Breast epithelium (tissue), 3 donors: ENCODE results near the gene KCND3.

ENCODE experiments used
- POLR2A ChIP-seq: fragments of 450-650 bp; IDR thresholded peaks from one replicate; pipeline ENCODE4 v1.6.1; 2016; ENCODE audit warnings: antibody characterized with exemption, mild to moderate bottlenecking, moderate library complexity
- POLR2AphosphoS5 ChIP-seq, 3 donors: sonication (generic); formaldehyde crosslinking; IDR thresholded peaks; one replicate each; pipeline ENCODE4 v1.6.1; 2017; ENCODE audit warnings: antibody characterized with exemption in 3 of 3
- TF ChIP-seq, protein P1 (sequence below), 3 donors: fragments of 450-650 bp; IDR thresholded peaks; one replicate each; pipeline ENCODE4 v1.5.1; 2016 to 2017; ENCODE audit warnings: antibody characterized with exemption in 3 of 3, mild to moderate bottlenecking in 3 of 3, moderate library complexity in 3 of 3

- no peak for TF ChIP-seq POLR2A
- TF ChIP-seq, protein P1, sequence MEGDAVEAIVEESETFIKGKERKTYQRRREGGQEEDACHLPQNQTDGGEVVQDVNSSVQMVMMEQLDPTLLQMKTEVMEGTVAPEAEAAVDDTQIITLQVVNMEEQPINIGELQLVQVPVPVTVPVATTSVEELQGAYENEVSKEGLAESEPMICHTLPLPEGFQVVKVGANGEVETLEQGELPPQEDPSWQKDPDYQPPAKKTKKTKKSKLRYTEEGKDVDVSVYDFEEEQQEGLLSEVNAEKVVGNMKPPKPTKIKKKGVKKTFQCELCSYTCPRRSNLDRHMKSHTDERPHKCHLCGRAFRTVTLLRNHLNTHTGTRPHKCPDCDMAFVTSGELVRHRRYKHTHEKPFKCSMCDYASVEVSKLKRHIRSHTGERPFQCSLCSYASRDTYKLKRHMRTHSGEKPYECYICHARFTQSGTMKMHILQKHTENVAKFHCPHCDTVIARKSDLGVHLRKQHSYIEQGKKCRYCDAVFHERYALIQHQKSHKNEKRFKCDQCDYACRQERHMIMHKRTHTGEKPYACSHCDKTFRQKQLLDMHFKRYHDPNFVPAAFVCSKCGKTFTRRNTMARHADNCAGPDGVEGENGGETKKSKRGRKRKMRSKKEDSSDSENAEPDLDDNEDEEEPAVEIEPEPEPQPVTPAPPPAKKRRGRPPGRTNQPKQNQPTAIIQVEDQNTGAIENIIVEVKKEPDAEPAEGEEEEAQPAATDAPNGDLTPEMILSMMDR (IDR thresholded peaks at IDR 0.05): no peak
- TF ChIP-seq POLR2AphosphoS5 (IDR thresholded peaks at IDR 0.05): no peak
Observed at GRCh38 chr1:111792249-111792648, 197.2 kb downstream of the KCND3 start.
